CD4-positive, alpha-beta T cell treated with Interleukin-6 at 100 ng/mL for 8 hours (primary cell): ENCODE data around the gene BSN.

Source experiments
- DNase-seq: peaks from one replicate; pipeline ENCODE4 v3.0.0-alpha.2; 2020; ENCODE audit warnings: mixed read lengths, low spot score

Gene BSN

DNA sequence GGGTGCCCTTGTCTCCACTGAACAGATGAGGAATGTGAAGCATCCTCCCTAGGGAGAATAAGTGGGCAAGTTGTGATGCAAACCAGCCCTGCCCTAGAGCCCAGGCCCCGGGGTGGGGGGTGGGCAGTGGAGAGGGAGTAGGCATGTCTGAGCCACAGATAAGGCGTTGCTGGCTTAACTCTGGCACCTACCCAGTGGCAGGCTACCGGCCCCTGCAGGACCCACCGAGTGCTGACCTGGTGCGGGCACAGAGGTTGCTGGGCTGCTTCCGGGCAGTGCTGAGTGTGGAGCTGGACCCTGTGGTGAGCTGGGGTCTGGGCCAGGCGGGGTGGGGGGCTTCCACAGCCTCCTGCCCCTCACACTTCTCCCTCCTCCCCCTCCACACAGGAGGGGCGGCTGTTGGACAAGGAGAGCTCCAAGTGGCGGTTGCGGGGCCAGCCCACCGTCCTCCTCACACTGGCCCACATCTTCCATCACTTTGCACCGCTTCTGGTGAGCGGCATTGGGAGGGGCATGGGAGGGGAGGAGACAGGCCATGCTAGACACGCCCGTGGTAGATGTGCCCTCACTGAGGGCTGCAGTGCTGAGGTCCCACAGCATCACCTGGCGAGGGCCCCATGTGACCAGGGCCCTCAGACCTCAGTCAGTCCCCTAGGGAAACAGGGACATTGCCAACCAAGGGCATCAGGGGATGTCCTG lies 145.2 kb downstream of the BSN start:
- DNase-seq: no peak

DNA sequence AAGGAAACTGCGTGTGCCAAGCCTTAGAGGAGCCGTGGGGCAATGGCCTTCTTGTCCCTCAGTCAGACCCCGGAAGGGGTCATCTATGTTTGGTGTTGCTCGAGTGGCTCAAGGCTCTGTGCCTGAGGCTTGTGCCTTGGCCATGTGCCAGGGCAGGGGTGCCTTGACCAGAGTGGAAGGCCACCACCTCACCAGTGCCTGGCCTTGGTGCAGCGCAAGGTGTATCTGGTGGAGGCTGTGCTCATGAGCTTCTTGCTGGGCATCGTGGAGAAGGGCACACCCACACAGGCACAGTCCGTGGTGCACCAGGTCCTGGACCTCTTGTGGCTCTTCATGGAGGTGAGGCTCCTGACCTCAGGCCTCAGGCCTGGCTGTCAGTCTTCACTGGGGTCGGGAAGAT lies 145.7 kb downstream of the BSN start:
- no peak for DNase-seq

GRCh38 chr3:49700453-49701128 lies 146.3 kb downstream of the BSN start:
- no peak for DNase-seq

- no peak for DNase-seq
These were observed 147.3 kb downstream of the BSN start for GRCh38 chr3:49701388-49702077.

- no peak for DNase-seq
These were observed 148.4 kb downstream of the BSN start for GRCh38 chr3:49702672-49703071.

DNA sequence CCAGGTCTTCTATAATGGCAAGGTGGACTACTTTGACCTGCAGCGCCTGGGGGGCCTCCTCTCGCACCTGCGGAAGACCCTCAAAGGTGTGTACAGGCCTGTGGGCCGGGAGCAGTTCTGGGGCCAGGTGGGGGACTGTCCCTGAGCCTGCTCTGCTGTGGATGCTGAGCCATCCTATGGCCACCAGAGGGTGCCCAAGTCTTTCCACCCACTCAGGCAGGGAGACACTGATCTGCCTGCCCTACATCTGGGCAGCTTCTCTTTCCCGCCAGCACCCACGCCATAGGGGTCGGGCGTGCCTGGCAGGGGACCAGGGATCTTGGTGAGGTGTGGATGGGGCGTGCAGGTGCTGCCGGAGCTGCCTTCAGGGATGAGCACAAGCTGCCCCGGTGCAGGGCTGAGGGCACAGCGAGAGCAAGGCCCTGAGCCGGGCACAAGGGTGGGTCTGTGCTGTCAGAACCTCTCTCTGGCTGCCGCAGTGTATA lies 149.2 kb downstream of the BSN start:
- DNase-seq: peak; percentile 60

DNA sequence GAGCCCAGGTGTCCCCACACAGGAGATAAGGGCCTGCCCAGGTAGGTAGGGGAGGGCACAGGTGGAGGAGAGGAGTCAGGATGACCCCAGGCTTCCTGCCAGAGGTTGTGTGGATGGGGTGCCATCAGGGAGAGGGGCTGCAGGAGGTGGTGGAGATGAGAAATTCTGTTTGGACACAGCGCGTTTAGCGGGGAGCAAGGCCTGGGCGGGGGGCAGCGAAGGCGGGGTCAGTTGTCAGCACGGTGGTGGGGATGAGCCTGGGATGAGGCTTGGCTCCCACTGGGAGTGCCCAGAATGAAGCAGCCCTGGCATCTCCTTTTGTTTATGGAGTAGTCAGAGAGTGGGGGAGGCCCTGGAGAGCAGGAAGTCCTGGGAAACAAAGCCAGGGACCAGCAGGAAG lies 149.7 kb downstream of the BSN start:
- DNase-seq: no peak

DNA sequence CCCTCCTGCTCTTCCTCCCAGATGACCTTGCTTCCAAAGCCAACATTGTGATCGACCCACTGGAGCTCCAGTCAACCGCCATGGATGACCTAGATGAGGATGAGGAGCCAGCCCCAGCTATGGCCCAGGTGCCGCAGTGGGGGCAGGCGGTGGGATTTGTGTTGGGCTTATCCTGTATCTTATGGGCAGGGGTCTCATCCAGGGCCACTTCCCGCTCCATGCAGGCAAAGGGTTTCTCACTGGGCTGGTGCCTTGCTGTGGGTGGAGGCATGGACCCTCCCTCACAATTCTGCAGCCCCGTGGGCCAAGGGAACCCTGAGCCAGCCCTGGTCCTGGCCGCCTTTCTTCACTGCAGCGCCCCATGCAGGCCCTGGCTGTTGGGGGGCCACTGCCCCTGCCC lies 150.4 kb downstream of the BSN start:
- DNase-seq: no peak

DNA sequence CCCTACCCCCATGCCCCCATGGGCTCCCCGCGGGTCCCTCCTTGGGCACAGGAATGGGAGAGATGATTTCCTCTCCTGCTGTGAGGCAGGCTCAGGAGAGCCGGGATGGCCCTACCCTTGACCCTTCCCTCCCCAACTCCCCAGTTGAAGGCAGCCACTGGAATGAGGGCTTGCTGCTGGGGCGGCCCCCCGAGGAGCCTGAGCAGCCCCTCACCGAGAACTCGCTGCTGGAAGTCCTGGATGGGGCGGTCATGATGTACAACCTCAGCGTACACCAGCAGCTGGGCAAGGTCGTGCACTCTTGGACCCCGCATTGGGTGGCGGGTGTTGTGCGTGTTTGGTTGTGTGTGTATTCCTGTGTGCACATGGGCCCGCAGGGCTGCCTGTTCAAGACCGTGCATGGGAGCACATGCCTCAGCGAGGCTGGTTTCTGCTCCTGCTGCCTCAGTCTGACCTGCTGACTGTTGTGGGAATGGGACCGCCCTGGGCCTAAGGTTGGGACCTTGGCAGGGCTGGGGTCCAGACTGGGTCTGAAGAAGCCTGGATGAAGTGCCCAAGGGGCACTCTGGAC lies 151.2 kb downstream of the BSN start:
- DNase-seq: no peak

GRCh38 chr3:49706456-49707112 lies 152.3 kb downstream of the BSN start:
- no peak for DNase-seq

DNA sequence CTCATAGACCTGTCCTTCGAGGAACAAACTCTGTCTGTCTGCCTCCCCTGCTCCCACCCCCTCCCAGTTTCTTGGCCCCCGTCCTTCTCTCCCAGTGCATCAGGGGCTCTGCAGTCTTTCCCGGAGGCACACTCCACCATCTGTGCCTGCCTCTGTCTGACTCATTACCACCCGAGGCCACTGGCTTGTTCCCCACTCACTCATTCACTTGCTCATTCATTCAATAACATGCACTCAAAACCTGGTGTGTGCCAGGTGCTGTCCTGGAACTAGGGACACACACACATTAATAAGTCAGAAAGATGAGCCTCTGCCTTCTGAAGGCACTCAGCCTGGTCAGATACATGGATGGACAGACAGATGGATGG lies 152.8 kb downstream of the BSN start:
- no peak for DNase-seq

GRCh38 chr3:49709852-49710251 lies 155.6 kb downstream of the BSN start:
- no peak for DNase-seq

DNA sequence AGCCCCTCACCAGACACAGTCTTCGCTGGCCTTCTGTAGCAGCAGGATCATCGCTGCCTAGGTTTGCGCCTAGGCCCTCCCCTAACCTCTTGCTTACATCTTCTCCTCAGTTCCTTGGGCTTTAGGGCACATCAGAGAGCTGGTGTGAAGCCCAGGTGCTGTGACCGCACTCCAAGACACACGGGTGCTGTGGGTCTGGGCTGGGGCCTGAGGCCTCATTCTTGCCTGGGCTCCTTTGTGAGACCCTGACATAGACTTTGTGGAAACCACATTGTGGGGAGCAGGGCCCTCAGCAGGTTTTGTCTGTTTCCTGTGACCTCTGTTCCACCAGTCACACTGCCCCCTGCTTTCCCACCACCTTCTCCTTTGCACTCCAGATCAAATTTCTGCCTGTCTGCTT lies 157.2 kb downstream of the BSN start:
- DNase-seq: no peak

GRCh38 chr3:49712166-49712565 lies 157.9 kb downstream of the BSN start:
- no peak for DNase-seq

- no peak for DNase-seq
These were observed 158.5 kb downstream of the BSN start for GRCh38 chr3:49712631-49713317.

DNA sequence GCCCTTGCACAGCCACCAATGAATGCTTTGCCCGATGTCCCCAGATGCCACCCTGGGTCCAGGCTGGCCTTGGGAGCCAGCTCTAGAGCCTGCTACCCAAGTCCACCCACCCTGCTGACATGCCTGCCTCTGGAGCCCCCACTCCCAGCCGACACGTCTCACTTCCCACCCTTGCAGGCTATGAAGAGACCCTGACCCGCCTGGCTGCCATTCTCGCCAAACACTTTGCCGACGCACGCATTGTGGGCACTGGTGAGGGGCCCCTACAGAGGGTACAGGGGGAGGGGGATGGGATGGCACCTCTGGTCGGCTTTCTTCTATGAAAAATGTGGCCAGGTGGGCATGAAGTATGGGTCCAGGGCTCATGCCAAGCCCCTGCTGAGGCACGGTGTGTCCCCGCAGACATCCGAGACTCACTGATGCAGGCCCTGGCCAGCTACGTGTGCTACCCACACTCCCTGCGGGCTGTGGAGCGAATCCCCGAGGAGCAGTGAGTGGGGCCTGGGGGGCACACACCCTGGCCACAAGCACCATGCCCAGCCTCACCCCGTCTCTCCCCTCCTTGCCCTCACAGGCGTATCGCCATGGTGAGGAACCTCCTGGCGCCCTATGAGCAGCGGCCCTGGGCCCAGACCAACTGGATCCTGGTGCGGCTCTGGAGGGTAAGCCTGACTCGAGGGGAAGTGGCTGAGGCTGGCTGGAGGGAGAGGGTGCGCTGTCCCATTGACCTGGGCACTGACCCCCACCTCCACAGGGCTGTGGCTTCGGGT lies 159.2 kb downstream of the BSN start:
- DNase-seq: no peak

- no peak for DNase-seq
These were observed 160.7 kb downstream of the BSN start for GRCh38 chr3:49714728-49715550.

- no peak for DNase-seq
These were observed 161.4 kb downstream of the BSN start for GRCh38 chr3:49715611-49716121.

DNA sequence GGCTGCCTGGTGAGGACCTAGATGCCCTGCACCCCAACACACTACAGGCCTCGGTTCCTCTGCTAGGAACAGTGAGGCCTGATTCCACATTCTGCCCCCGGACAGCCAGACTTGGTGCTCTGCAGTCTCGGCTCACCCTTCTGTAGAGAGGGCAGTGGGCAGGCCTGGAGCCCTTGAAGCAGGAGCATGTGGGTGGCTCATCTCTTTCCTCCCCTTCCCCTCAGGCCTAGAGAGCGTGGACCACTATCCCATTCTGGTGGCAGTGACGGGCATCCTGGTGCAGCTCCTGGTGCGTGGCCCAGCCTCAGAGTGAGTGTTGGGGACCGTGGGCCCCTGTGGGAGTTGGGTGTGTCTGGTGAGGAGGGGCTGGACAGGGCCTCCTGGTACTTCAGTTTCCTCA lies 161.9 kb downstream of the BSN start:
- DNase-seq: no peak

DNA sequence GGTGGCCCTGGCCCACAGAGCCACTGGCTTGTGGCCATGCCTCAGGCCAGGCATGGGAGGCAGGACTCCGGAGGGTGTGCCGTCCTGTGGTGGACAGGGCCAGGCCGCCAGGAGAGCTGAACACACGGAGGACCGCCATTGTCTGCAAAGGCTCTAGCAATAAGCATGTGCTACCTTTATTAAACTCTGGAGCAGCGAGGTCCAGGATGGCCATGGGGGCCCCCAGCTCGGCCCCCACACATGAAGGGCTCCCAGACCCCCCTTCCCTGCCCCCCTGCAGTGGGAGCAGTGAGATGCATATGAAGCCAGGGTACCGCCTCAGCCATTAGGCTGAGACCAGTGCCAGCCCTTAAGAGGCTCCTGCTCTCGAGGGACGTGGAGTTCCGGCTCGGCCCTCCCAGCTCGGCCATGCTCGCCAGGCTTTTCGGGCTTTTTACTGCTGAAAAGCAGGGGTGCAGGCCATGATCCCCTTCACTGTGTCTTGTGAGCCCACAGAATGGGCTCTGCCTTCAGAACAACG lies 162.5 kb downstream of the BSN start:
- no peak for DNase-seq
